Kidney (tissue), 14 donors: Measurements from ENCODE around the gene ZBTB21. TPM values are rescaled to one million over a fixed set of nuclear protein-coding genes. Genes with fewer than 3 reads are reported as not detected.

ENCODE experiments used
- DNase-seq, 5 donors: peaks; one replicate each; pipeline ENCODE4 v3.0.0-alpha.2; 2013 to 2020
- FAIRE-seq: peaks from 2 replicates; lab custom pipeline; 2012; peaks lifted over from hg19 to GRCh38; lab: Jason Lieb, UNC
- H3K27ac ChIP-seq, 2 donors: one replicate each; pipeline ENCODE4 v1.7.0; 2013; ENCODE audit warnings: low read depth in 2 of 2, low read length in 2 of 2, inconsistent platforms in 1 of 2
- H3K27me3 ChIP-seq: one replicate; pipeline ENCODE4 v1.7.1; 2013; ENCODE audit warnings: low read length, inconsistent platforms; ENCODE audit not compliant: control insufficient read depth, insufficient read depth
- H3K36me3 ChIP-seq, 3 donors: one replicate each; pipeline versions ENCODE4 v1.7.0 to v1.7.1; 2013; ENCODE audit warnings: low read length in 3 of 3, control low read depth in 1 of 3, inconsistent platforms in 1 of 3; ENCODE audit not compliant: insufficient read depth in 3 of 3, control insufficient read depth in 2 of 3
- H3K4me1 ChIP-seq, 3 donors: one replicate each; pipeline versions ENCODE4 v1.7.0 to v1.7.1; 2013; ENCODE audit warnings: low read length in 3 of 3, inconsistent platforms in 1 of 3, low read depth in 1 of 3; ENCODE audit not compliant: control insufficient read depth in 2 of 3, insufficient read depth in 2 of 3
- H3K4me3 ChIP-seq, 3 donors: one replicate each; pipeline versions ENCODE4 v1.7.0 to v1.8.1; 2013; ENCODE audit warnings: low read length in 3 of 3, control low read depth in 1 of 3, inconsistent platforms in 1 of 3
- H3K9ac ChIP-seq, 3 donors: one replicate each; pipeline versions ENCODE4 v1.7.0 to v1.7.1; 2013; ENCODE audit warnings: low read length in 3 of 3, control low read depth in 1 of 3, inconsistent platforms in 1 of 3
- H3K9me3 ChIP-seq, 3 donors: one replicate each; pipeline versions ENCODE4 v1.7.0 to v1.7.1; 2013; ENCODE audit warnings: low read length in 3 of 3, control low read depth in 1 of 3, inconsistent platforms in 1 of 3; ENCODE audit not compliant: control insufficient read depth in 2 of 3, insufficient read depth in 1 of 3
- intact Hi-C: fragments of 100-400 bp; cut with DNase I; formaldehyde crosslinking; loops from one replicate; pipeline ENCODE4 v1.11.1; 2022
- polyA plus RNA-seq: library from polyadenylated mRNA; stranded (reverse); fragments of 350-450 nt; fragmentation: Illumina TruSeq; extraction: RNeasy Lipid Tissue Mini Kit (QIAGEN cat#74804); gene quantifications from one replicate; pipeline ENCODE4 v1.2.3, GENCODE V29; 2014; ENCODE audit warnings: low read depth, low replicate concordance; ENCODE audit not compliant: insufficient read depth
- total RNA-seq: library from RNA; stranded (reverse); fragmentation: NEBNext Ultra II Directional; extraction: Animal tissue kit (Norgen Biotek cat#: 25700); gene quantifications from one replicate; pipeline ENCODE4 v1.2.1, GENCODE V29; 2021
- TF ChIP-seq, protein P1 (sequence below): IDR thresholded peaks from 3 replicates; pipeline ENCODE4 v1.5.1; 2012; ENCODE audit warnings: mild to moderate bottlenecking, moderate library complexity, borderline replicate concordance; ENCODE audit not compliant: insufficient read depth; ENCODE audit errors: extremely low read depth
- donor health status: control.
- donor health status: control.
- donor health status: control.
- donor health status: control.
- donor health status: control.
- donor health status: DM: yes; HTN: yes; CAD: no.
- donor health status: Normal renal cell carcinoma (clear cell type).

The ZBTB21 gene
- total and polyA plus RNA-seq, 2 donors from 2014 or later = 2.3 to 16.0 TPM

- Histone ChIP-seq H3K9ac (no peak overlapping the region), H3K36me3 (no peaks in the 10 kb centered on the region), H3K4me1 (no peaks in the 10 kb centered on the region), H3K27me3 (no peaks in the 10 kb centered on the region), H3K9me3 (no peaks in the 10 kb centered on the region), H3K27ac (no peak overlapping the region), H3K4me3 (no peak overlapping the region)
- intact Hi-C loops = no loop called here
- DNase-seq (peak in 2 of 5 donors; percentile 46 to 84), FAIRE-seq (no peak)
- TF ChIP-seq, protein P1, sequence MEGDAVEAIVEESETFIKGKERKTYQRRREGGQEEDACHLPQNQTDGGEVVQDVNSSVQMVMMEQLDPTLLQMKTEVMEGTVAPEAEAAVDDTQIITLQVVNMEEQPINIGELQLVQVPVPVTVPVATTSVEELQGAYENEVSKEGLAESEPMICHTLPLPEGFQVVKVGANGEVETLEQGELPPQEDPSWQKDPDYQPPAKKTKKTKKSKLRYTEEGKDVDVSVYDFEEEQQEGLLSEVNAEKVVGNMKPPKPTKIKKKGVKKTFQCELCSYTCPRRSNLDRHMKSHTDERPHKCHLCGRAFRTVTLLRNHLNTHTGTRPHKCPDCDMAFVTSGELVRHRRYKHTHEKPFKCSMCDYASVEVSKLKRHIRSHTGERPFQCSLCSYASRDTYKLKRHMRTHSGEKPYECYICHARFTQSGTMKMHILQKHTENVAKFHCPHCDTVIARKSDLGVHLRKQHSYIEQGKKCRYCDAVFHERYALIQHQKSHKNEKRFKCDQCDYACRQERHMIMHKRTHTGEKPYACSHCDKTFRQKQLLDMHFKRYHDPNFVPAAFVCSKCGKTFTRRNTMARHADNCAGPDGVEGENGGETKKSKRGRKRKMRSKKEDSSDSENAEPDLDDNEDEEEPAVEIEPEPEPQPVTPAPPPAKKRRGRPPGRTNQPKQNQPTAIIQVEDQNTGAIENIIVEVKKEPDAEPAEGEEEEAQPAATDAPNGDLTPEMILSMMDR = no peak
Observed at GRCh38 chr21:42039911-42040351, 29.8 kb upstream of the ZBTB21 start.

- no peaks in the 10 kb centered on the region for H3K4me1 ChIP-seq
- H3K27ac ChIP-seq = no peak overlapping the region
- H3K4me3 ChIP-seq = no peak overlapping the region
- no peaks in the 10 kb centered on the region for H3K27me3 ChIP-seq
- TF ChIP-seq, protein P1 = no peak
- intact Hi-C loops = no loop called here
- FAIRE-seq (no peak), DNase-seq (peak in 1 of 5 donors; percentile 1)
- H3K36me3 ChIP-seq = no peaks in the 10 kb centered on the region
- H3K9ac ChIP-seq = no peak overlapping the region
- H3K9me3 ChIP-seq = no peaks in the 10 kb centered on the region
Observed at GRCh38 chr21:42039470-42039901, 29.3 kb upstream of the ZBTB21 start.

DNA sequence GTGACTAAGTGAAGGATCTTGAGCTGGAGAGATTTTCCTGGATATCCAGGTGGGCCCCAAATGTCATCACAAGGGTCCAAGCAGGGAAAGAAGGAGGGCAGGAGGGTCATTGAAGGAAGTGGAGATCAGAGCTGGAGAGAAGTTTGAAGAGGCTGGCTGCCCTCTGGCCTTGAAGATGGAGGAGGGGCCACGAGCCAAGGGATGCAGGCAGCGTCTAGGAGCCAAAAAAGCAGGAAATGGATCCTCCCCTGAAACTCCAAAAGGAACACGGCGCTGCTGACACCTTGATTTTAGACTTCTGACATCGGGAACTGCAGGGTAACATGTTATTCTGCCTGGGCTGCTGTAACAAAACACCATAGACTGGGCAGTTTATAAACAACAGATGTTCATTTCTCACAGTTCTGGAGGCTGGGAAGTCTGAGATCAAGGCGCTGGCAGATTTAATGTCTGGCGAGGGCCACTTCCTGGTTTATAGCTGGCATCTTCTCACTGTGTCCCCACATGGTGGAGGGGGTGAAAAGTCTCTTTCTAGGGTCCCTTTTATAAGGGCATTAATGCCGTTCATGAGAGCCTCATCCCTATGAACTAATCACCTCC, 28.8 kb upstream of the ZBTB21 start:
- Histone ChIP-seq H3K27ac (no peak overlapping the region), H3K4me1 (no peaks in the 10 kb centered on the region), H3K9me3 (no peaks in the 10 kb centered on the region), H3K9ac (no peak overlapping the region), H3K4me3 (no peak overlapping the region), H3K27me3 (no peaks in the 10 kb centered on the region), H3K36me3 (no peaks in the 10 kb centered on the region)
- intact Hi-C loops = no loop called here
- TF ChIP-seq, protein P1 = no peak
- DNase-seq (peak in 1 of 5 donors; percentile 6), FAIRE-seq (no peak)
